Uterus (tissue), 2 donors: Measurements from ENCODE around the gene PCNX4.

ENCODE experiments used
- CTCF ChIP-seq, 4 experiments: fragments of 200-600 bp in 2 of 4; fragments of 450-650 bp in 2 of 4; sonication (generic) in 2 of 4; IDR thresholded peaks; one replicate each; pipeline ENCODE4 v1.5.1; 2016 to 2019; ENCODE audit warnings: antibody characterized with exemption in 4 of 4, mild to moderate bottlenecking in 2 of 4, moderate library complexity in 1 of 4
- POLR2A ChIP-seq, 2 donors: fragments of 450-650 bp; IDR thresholded peaks; one replicate each; pipeline ENCODE4 v1.6.1; 2016; ENCODE audit warnings: antibody characterized with exemption in 2 of 2, mild to moderate bottlenecking in 1 of 2, moderate library complexity in 1 of 2

GRCh38 chr14:60170948-60171347 lies 79.2 kb downstream of the PCNX4 start:
- TF ChIP-seq CTCF (IDR thresholded peaks at IDR 0.05) (no peak), POLR2A (IDR thresholded peaks at IDR 0.05) (no peak)
